Rectal smooth muscle tissue (tissue), 1 donor: Measurements from ENCODE around the gene HIKESHI.
"Not testable (repeated sequence)": the region's sequence is repeated elsewhere in the genome, so short reads cannot be mapped to it uniquely, and the experiment has no call there.

Experiments
- H3K27ac ChIP-seq: one replicate; pipeline ENCODE4 v1.7.0; 2013; ENCODE audit warnings: low read depth, low read length, inconsistent platforms
- H3K27me3 ChIP-seq: one replicate; pipeline ENCODE4 v1.7.0; 2013; ENCODE audit warnings: low read length; ENCODE audit not compliant: control insufficient read depth, insufficient read depth
- H3K36me3 ChIP-seq: one replicate; pipeline ENCODE4 v1.7.0; 2013; ENCODE audit warnings: low read length; ENCODE audit not compliant: control insufficient read depth, insufficient read depth
- H3K4me1 ChIP-seq: one replicate; pipeline ENCODE4 v1.7.0; 2013; ENCODE audit warnings: low read length; ENCODE audit not compliant: control insufficient read depth, insufficient read depth
- H3K4me3 ChIP-seq: one replicate; pipeline ENCODE4 v1.7.0; 2013; ENCODE audit warnings: low read length
- H3K9ac ChIP-seq: one replicate; pipeline ENCODE4 v1.7.0; 2013; ENCODE audit warnings: low read length

Gene HIKESHI

GRCh38 chr11:86303257-86303656 lies 1.2 kb downstream of the HIKESHI start:
- peaks cover 11% of the 10 kb centered on the region for H3K4me1 ChIP-seq
- peak overlapping the region; percentile 99 for H3K4me3 ChIP-seq
- no peaks in the 10 kb centered on the region for H3K36me3 ChIP-seq
- H3K27me3 ChIP-seq, result no peaks in the 10 kb centered on the region
- no peak overlapping the region for H3K9ac ChIP-seq
- H3K27ac ChIP-seq, result no peak overlapping the region

- H3K27ac ChIP-seq, H3K36me3 ChIP-seq: not testable (repeated sequence)
Measured at GRCh38 chr11:86308710-86309109, 6.7 kb downstream of the HIKESHI start.

GRCh38 chr11:86313793-86314192 lies 11.8 kb downstream of the HIKESHI start:
- H3K27ac ChIP-seq, result no peak overlapping the region
- no peaks in the 10 kb centered on the region for H3K36me3 ChIP-seq
- H3K27me3 ChIP-seq, result no peaks in the 10 kb centered on the region
- no peaks in the 10 kb centered on the region for H3K4me1 ChIP-seq
- H3K9ac ChIP-seq, result no peak overlapping the region
- no peak overlapping the region for H3K4me3 ChIP-seq

More at GRCh38 chr11:86308710-86309109, 6.7 kb downstream of the HIKESHI start:
- not testable (repeated sequence) for H3K4me1 ChIP-seq, H3K4me3 ChIP-seq, H3K27me3 ChIP-seq, H3K9ac ChIP-seq

GRCh38 chr11:86314636-86315035 lies 12.6 kb downstream of the HIKESHI start:
- no peak overlapping the region for H3K9ac ChIP-seq
- H3K4me3 ChIP-seq, result no peak overlapping the region
- H3K4me1 ChIP-seq, result no peaks in the 10 kb centered on the region
- no peak overlapping the region for H3K27ac ChIP-seq
- H3K27me3 ChIP-seq, result no peaks in the 10 kb centered on the region
- H3K36me3 ChIP-seq, result no peaks in the 10 kb centered on the region

- H3K4me3 ChIP-seq, result no peak overlapping the region
- peaks cover 9% of the 10 kb centered on the region for H3K36me3 ChIP-seq
- H3K27ac ChIP-seq, result no peak overlapping the region
- H3K4me1 ChIP-seq, result no peaks in the 10 kb centered on the region
- H3K9ac ChIP-seq, result no peak overlapping the region
- H3K27me3 ChIP-seq, result no peaks in the 10 kb centered on the region
Measured at GRCh38 chr11:86335131-86335767, 33.2 kb downstream of the HIKESHI start.

GRCh38 chr11:86337227-86337626 lies 35.2 kb downstream of the HIKESHI start:
- H3K9ac ChIP-seq, result no peak overlapping the region
- H3K4me3 ChIP-seq, result no peak overlapping the region
- H3K4me1 ChIP-seq, result no peaks in the 10 kb centered on the region
- no peak overlapping the region for H3K27ac ChIP-seq
- peaks cover 9% of the 10 kb centered on the region for H3K36me3 ChIP-seq
- no peaks in the 10 kb centered on the region for H3K27me3 ChIP-seq

- H3K27ac ChIP-seq, result no peak overlapping the region
- H3K27me3 ChIP-seq, result no peaks in the 10 kb centered on the region
- no peaks in the 10 kb centered on the region for H3K4me1 ChIP-seq
- no peak overlapping the region for H3K9ac ChIP-seq
- H3K36me3 ChIP-seq, result peaks cover 6% of the 10 kb centered on the region
- no peak overlapping the region for H3K4me3 ChIP-seq
Measured at GRCh38 chr11:86341382-86341781, 39.3 kb downstream of the HIKESHI start.

GRCh38 chr11:86346513-86346912 lies 44.5 kb downstream of the HIKESHI start:
- no peaks in the 10 kb centered on the region for H3K36me3 ChIP-seq
- H3K9ac ChIP-seq, result no peak overlapping the region
- no peak overlapping the region for H3K4me3 ChIP-seq
- H3K27ac ChIP-seq, result no peak overlapping the region
- H3K4me1 ChIP-seq, result no peaks in the 10 kb centered on the region
- no peaks in the 10 kb centered on the region for H3K27me3 ChIP-seq

- Histone ChIP-seq H3K27ac (no peak overlapping the region), H3K9ac (no peak overlapping the region), H3K27me3 (no peaks in the 10 kb centered on the region), H3K4me3 (no peak overlapping the region), H3K4me1 (no peaks in the 10 kb centered on the region), H3K36me3 (no peaks in the 10 kb centered on the region)
Measured at GRCh38 chr11:86355256-86355655, 53.2 kb downstream of the HIKESHI start.

- H3K9ac ChIP-seq, H3K27me3 ChIP-seq, H3K36me3 ChIP-seq, H3K4me3 ChIP-seq, H3K27ac ChIP-seq, H3K4me1 ChIP-seq: not testable (repeated sequence)
Measured at GRCh38 chr11:86357412-86357811, 55.4 kb downstream of the HIKESHI start.

GRCh38 chr11:86358720-86359119 lies 56.7 kb downstream of the HIKESHI start:
- Histone ChIP-seq H3K4me3 (no peak overlapping the region), H3K4me1 (no peaks in the 10 kb centered on the region), H3K36me3 (no peaks in the 10 kb centered on the region), H3K9ac (no peak overlapping the region), H3K27me3 (no peaks in the 10 kb centered on the region), H3K27ac (no peak overlapping the region)

GRCh38 chr11:86360775-86361395 lies 58.8 kb downstream of the HIKESHI start:
- H3K4me3 ChIP-seq, result no peak overlapping the region
- no peaks in the 10 kb centered on the region for H3K36me3 ChIP-seq
- no peaks in the 10 kb centered on the region for H3K27me3 ChIP-seq
- no peaks in the 10 kb centered on the region for H3K4me1 ChIP-seq
- no peak overlapping the region for H3K27ac ChIP-seq
- no peak overlapping the region for H3K9ac ChIP-seq

- no peaks in the 10 kb centered on the region for H3K4me1 ChIP-seq
- no peaks in the 10 kb centered on the region for H3K27me3 ChIP-seq
- H3K9ac ChIP-seq, result no peak overlapping the region
- no peak overlapping the region for H3K27ac ChIP-seq
- no peak overlapping the region for H3K4me3 ChIP-seq
- H3K36me3 ChIP-seq, result no peaks in the 10 kb centered on the region
Measured at GRCh38 chr11:86363424-86363823, 61.4 kb downstream of the HIKESHI start.
